GM19455 (cell line): ENCODE data around the gene EFNA4.

ENCODE experiments used
- ATAC-seq: cut with Tn5 transposase; IDR thresholded peaks from one replicate; pipeline ENCODE4 v1.9.1; 2021; ENCODE audit not compliant: unreplicated experiment

The EFNA4 gene

GRCh38 chr1:155063550-155064110, at the start of gene EFNA4:
TSS of gene EFNA4 (plus strand) at chr1:155063740. CDS start at chr1:155063824, 84 bp downstream.
- ATAC-seq = peak; percentile 66

GRCh38 chr1:155014709-155015508, 48.6 kb upstream of the EFNA4 start:
- no peak for ATAC-seq

DNA sequence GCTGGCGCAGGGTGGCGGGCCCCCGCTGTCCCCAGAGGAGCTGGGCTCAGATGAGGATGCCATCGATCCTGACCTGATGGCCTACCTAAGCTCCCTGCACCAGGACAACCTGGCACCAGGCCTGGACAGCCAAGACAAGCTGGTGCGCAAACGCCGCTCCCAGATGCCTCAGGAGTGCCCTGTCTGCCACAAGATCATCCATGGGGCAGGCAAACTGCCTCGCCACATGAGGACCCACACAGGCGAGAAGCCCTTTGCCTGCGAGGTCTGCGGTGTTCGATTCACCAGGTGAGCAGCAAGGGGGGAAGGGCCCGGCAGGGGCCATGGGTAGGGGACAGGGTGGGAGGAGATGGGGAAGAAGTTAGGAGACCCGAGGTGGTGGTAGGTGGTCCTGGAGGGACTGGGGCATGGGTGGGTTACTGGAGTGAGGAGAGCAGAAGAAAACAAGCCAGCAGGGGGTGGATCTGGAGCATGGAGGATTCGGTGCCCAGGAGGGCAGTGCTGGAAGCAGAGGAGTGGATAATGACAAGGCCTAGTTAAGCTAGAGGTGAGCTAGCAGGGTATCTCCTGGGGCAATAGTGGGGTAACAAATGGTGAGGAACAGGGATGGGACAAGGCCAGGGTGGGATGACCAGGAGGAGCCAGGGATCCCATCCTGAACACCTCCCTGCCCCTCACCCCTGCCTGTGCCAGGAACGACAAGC, 47.9 kb upstream of the EFNA4 start:
- no peak for ATAC-seq

DNA sequence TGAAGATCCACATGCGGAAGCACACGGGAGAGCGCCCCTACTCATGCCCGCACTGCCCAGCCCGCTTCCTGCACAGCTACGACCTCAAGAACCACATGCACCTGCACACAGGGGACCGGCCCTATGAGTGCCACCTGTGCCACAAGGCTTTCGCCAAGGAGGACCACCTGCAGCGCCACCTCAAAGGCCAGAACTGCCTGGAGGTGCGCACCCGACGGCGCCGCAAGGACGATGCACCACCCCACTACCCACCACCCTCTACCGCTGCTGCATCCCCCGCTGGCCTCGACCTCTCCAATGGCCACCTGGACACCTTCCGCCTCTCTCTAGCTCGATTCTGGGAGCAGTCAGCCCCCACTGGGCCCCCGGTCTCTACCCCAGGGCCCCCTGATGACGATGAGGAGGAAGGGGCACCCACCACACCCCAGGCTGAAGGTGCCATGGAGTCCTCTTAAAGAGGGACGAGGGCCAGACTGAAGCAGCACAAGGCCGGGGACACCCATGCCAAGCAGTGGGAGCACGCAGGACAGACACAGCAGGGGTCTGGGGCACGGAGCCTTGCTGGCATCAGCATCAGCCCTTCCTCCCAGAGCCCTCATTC, 47.2 kb upstream of the EFNA4 start:
- ATAC-seq = no peak

- peak; percentile 66 for ATAC-seq
Measured at GRCh38 chr1:155017041-155017945, 46.2 kb upstream of the EFNA4 start.

GRCh38 chr1:155017946-155018316, 45.6 kb upstream of the EFNA4 start:
- ATAC-seq = no peak

DNA sequence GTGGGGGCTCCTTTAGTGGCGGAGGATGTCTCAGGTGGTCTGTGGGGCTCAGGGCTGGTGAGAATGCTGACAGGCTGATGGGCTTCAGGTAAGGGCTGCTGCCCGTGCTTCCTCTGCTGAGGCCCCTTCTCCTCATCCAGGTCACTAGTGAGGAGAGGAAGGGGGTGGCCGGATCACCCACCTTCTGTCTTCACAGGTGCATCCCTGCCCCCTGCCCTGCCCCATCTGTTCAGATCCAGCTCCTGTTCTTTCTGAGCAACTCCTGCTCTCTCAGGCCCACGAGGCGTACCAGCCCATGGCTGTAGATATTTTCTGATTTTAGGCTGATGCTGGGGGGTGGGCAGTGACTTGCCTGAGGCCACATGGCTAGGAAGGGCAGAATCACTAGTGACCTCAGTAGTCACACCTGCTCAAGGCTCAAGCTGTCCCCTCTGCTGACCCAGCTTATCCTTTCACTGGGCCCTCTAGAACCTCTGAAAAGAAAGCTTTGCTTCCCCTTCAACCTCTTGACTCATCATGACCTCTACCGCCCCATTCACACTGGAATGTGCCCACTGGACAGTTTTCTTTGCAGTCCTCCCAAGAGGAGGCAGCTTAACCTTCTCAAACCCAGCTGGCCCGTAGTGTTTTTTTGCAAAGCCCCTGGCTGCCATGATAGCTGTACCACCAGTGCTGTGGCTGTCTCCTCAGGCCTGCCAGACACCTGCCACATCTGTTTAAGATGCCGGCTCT, 44.8 kb upstream of the EFNA4 start:
- ATAC-seq = no peak

DNA sequence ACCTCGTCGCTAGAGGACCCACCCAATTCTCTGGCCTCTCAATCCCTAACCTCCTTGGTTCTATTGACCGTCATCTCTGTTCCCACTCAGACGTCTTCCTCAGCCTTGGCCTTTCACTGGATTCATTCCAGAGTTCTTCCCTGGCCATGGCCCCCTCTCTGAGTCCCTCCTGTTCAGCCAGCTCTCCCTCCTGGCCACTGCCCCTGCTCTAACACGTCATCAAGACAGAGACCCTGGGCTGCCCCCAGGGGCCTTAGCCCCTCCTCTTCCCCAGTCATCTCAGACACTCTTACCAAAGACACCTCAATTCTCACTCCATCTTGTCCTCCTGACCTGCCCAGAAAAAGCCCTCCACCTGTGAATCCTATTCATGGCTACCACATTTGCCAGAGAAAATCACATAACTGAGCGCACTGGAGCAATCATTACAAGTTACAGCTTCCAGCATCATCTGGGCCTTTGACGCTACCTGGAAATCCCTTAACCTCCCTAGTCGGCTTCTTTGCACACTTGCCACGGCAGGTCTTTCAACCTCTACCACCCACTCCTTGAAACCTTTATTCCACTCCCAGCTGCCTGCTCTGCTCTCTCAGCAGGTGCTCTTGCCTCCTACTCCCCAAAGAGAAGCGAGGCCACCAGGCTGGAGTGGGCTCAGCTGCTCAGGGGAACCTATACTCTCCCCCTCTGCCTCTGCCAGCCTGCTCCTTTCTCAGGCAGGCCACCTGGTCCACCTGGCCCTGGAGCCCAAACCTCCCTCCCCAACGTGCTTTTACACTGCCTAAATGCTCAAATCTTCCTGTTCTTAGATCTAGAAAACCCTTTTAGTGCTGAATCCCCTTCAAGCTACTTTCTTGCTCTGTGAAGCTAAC, 43.9 kb upstream of the EFNA4 start:
- no peak for ATAC-seq

- ATAC-seq = no peak
Measured at GRCh38 chr1:155022136-155022926, 41.2 kb upstream of the EFNA4 start.

DNA sequence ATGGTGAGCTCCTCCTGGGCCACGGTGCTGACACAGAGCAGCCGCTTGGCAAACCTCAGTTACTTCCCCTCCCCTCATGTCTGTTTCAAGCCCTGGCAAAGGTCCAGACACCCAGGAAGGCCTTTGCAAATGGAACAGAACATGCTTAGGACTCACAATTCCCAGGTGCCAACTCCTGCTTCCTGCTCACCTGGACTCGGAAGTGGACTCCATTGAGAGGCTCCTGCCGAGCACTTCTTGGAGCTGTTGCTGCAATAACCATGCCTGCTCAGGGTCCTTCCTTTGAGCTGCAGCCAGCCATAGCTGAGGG, 40.7 kb upstream of the EFNA4 start:
- ATAC-seq = no peak

DNA sequence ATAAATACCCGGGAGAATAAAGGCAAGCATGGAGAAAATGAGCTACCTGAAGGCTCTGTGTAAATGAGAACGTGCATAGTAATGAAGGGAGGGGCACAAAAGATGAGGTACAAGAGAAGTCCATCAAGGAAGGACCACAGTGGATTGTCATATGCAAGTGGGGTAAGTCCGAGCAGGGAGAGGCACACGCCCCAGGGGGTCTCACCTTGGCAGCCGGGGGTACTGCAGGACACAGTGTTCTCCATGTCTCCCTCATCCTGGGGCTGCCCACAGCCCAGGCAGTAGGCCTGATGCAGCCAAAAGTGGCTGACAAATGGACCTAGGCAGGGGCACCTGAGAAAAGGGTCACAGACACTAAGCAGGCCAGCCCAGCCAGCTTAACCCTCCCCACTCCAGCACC, 39.9 kb upstream of the EFNA4 start:
- no peak for ATAC-seq

DNA sequence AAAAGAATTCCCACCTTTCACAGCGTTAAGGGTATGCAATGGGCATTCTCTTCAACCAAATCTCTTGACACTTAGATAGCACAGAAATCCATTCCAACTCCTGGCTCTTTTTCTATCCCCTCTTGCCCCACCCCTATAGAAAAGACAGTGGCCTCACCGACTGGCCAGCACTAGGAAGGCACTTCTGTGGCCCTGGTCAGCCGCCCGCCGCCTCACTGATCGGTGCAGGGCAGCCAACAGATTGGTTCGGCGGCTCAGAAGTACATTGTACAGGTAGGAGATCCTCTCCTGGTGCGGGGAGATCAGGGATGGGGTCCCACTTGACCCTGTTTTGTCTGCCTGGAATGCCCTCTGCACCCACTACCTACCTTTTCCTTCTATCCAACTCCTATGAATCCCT, 39.2 kb upstream of the EFNA4 start:
- no peak for ATAC-seq

DNA sequence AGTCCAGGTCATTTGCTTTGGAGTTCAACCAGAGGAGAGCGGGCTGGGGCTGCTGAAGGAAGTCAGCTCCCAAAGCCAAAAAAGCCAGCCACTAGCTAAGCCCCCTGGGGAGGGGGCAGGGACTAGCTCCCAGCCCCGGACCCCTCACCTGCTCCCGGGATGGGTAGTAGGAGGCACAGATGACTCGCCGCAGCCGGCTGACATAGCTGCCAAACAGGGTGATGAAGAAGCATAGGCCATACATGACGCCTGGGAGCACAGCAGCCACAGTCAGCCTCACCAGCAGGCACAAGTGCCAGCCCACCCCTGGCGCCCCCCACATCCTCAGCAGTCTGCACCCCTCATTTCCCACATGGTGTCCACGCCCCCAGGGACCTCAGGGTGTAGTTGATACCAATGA, 37.4 kb upstream of the EFNA4 start:
- no peak for ATAC-seq

DNA sequence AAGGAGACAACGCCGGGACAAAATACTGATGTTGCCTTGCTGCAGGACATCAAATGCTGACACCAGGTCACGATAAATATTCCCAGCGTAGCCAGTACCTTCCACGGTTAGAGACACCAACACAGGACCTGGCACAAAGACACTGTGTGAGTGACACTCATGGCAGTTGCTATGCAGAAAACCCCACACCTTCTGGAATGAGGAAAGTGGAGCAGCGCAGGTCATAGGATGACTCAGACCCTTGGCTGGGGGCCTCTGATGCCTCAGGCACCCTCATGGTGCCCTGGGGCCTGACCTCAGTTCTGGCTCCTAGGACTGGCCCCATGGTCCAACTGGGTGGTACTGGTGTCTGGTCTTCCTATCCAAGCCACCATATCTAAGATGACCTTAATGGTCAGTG, 37.0 kb upstream of the EFNA4 start:
- no peak for ATAC-seq

- no peak for ATAC-seq
Measured at GRCh38 chr1:155029513-155030242, 33.9 kb upstream of the EFNA4 start.

- no peak for ATAC-seq
Measured at GRCh38 chr1:155030243-155030795, 33.2 kb upstream of the EFNA4 start.

GRCh38 chr1:155030899-155031298, 32.6 kb upstream of the EFNA4 start:
- no peak for ATAC-seq

DNA sequence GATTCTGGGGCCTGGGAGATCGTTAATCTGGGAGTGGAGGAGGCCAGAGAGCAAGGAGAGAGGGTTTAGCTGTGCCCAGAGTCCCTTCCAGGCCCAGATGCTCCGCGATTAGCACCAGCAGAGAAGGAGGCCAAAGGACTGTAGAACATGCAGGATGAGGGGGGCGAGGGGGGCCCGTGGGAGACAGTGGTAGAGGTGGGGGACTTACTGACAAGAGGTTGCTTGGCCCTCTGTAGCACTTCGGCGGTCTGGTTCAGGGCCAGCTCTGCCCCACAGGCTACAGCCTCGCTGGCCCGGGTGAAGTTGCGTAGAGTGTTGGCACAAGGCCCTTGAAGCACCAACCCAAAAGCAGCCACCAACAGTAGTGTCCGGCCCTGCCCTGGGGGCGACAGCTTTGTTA, 30.7 kb upstream of the EFNA4 start:
- no peak for ATAC-seq
